Measurements from ENCODE around the gene TRIM15.
A peak's percentile ranks its signal among the peaks of the same experiment; 100 is the strongest.

The TRIM15 gene

GRCh38 chr6:30169658-30170614 is 6.6 kb downstream of the TRIM15 start:
- FAIRE-seq, result peak; percentile 43
- no peak for DNase-seq (ENCODE audit: insufficient read length, low spot score)

GRCh38 chr6:30171677-30172471 is 8.5 kb downstream of the TRIM15 start:
- no peak for TF ChIP-seq POU2F2 (IDR thresholded peaks at IDR 0.05; ENCODE audit: low read depth, low read length)
- no peak for TF ChIP-seq TAF1 (IDR thresholded peaks at IDR 0.05; ENCODE audit: low read depth, low read length)
- TF ChIP-seq SPI1 (IDR thresholded peaks at IDR 0.05; ENCODE audit: low read depth, low read length), result no peak
- no peak for TF ChIP-seq POLR2A (IDR thresholded peaks at IDR 0.05; ENCODE audit: low read depth, low read length)
- TF ChIP-seq PAX5 (IDR thresholded peaks at IDR 0.05; ENCODE audit: insufficient read depth, low read length, severe bottlenecking), result no peak
- TF ChIP-seq POLR2AphosphoS5 (IDR thresholded peaks at IDR 0.05; ENCODE audit: low read depth, low read length), result no peak
- FAIRE-seq, result no peak
- no peak for DNase-seq (ENCODE audit: insufficient read length, low spot score)

More at GRCh38 chr6:30169658-30170614, 6.6 kb downstream of the TRIM15 start:
- TF ChIP-seq TAF1 (IDR thresholded peaks at IDR 0.05; ENCODE audit: low read depth, low read length) (no peak), SPI1 (IDR thresholded peaks at IDR 0.05; ENCODE audit: low read depth, low read length) (no peak), POLR2A (IDR thresholded peaks at IDR 0.05; ENCODE audit: low read depth, low read length) (no peak), POLR2AphosphoS5 (IDR thresholded peaks at IDR 0.05; ENCODE audit: low read depth, low read length) (no peak), PAX5 (IDR thresholded peaks at IDR 0.05; ENCODE audit: insufficient read depth, low read length, severe bottlenecking) (no peak), POU2F2 (IDR thresholded peaks at IDR 0.05; ENCODE audit: low read depth, low read length) (no peak)

- FAIRE-seq, result no peak
- no peak for DNase-seq (ENCODE audit: insufficient read length, low spot score)
- TF ChIP-seq SPI1 (IDR thresholded peaks at IDR 0.05; ENCODE audit: low read depth, low read length), result no peak
- no peak for TF ChIP-seq TAF1 (IDR thresholded peaks at IDR 0.05; ENCODE audit: low read depth, low read length)
- no peak for TF ChIP-seq PAX5 (IDR thresholded peaks at IDR 0.05; ENCODE audit: insufficient read depth, low read length, severe bottlenecking)
- no peak for TF ChIP-seq POLR2AphosphoS5 (IDR thresholded peaks at IDR 0.05; ENCODE audit: low read depth, low read length)
- TF ChIP-seq POU2F2 (IDR thresholded peaks at IDR 0.05; ENCODE audit: low read depth, low read length), result no peak
- TF ChIP-seq POLR2A (IDR thresholded peaks at IDR 0.05; ENCODE audit: low read depth, low read length), result no peak
Observed at GRCh38 chr6:30172681-30173080, 9.3 kb downstream of the TRIM15 start.

GRCh38 chr6:30175765-30176164 is 12.4 kb downstream of the TRIM15 start:
- DNase-seq (ENCODE audit: insufficient read length, low spot score), result no peak
- no peak for FAIRE-seq
- TF ChIP-seq TAF1 (IDR thresholded peaks at IDR 0.05; ENCODE audit: low read depth, low read length) (no peak), POLR2AphosphoS5 (IDR thresholded peaks at IDR 0.05; ENCODE audit: low read depth, low read length) (no peak), POLR2A (IDR thresholded peaks at IDR 0.05; ENCODE audit: low read depth, low read length) (no peak), POU2F2 (IDR thresholded peaks at IDR 0.05; ENCODE audit: low read depth, low read length) (no peak), PAX5 (IDR thresholded peaks at IDR 0.05; ENCODE audit: insufficient read depth, low read length, severe bottlenecking) (no peak), SPI1 (IDR thresholded peaks at IDR 0.05; ENCODE audit: low read depth, low read length) (no peak)

GRCh38 chr6:30178837-30179236 is 15.5 kb downstream of the TRIM15 start:
- FAIRE-seq, result no peak
- TF ChIP-seq POLR2A (IDR thresholded peaks at IDR 0.05; ENCODE audit: low read depth, low read length) (no peak), POU2F2 (IDR thresholded peaks at IDR 0.05; ENCODE audit: low read depth, low read length) (no peak), TAF1 (IDR thresholded peaks at IDR 0.05; ENCODE audit: low read depth, low read length) (no peak), SPI1 (IDR thresholded peaks at IDR 0.05; ENCODE audit: low read depth, low read length) (no peak), POLR2AphosphoS5 (IDR thresholded peaks at IDR 0.05; ENCODE audit: low read depth, low read length) (no peak), PAX5 (IDR thresholded peaks at IDR 0.05; ENCODE audit: insufficient read depth, low read length, severe bottlenecking) (no peak)

GRCh38 chr6:30180145-30180544 is 16.8 kb downstream of the TRIM15 start:
- no peak for DNase-seq (ENCODE audit: insufficient read length, low spot score)

More at GRCh38 chr6:30178837-30179236, 15.5 kb downstream of the TRIM15 start:
- no peak for DNase-seq (ENCODE audit: insufficient read length, low spot score)

GRCh38 chr6:30184417-30185031 is 21.2 kb downstream of the TRIM15 start:
- FAIRE-seq (no peak), DNase-seq (ENCODE audit: insufficient read length, low spot score) (no peak)
- TF ChIP-seq POU2F2 (IDR thresholded peaks at IDR 0.05; ENCODE audit: low read depth, low read length), result no peak
- peak; percentile 43; the same call in 1 of the 2 replicates for TF ChIP-seq POLR2A (IDR thresholded peaks at IDR 0.05; ENCODE audit: low read depth, low read length)
- peak; percentile 67; the same call in 1 of the 2 replicates for TF ChIP-seq POLR2AphosphoS5 (IDR thresholded peaks at IDR 0.05; ENCODE audit: low read depth, low read length)

More at GRCh38 chr6:30180145-30180544, 16.8 kb downstream of the TRIM15 start:
- no peak for FAIRE-seq
- TF ChIP-seq TAF1 (IDR thresholded peaks at IDR 0.05; ENCODE audit: low read depth, low read length), result no peak
- no peak for TF ChIP-seq POLR2A (IDR thresholded peaks at IDR 0.05; ENCODE audit: low read depth, low read length)
- no peak for TF ChIP-seq POLR2AphosphoS5 (IDR thresholded peaks at IDR 0.05; ENCODE audit: low read depth, low read length)
- no peak for TF ChIP-seq POU2F2 (IDR thresholded peaks at IDR 0.05; ENCODE audit: low read depth, low read length)

- FAIRE-seq, result no peak
- no peak for DNase-seq (ENCODE audit: insufficient read length, low spot score)
- TF ChIP-seq POU2F2 (IDR thresholded peaks at IDR 0.05; ENCODE audit: low read depth, low read length) (no peak), TAF1 (IDR thresholded peaks at IDR 0.05; ENCODE audit: low read depth, low read length) (no peak), SPI1 (IDR thresholded peaks at IDR 0.05; ENCODE audit: low read depth, low read length) (no peak), POLR2A (IDR thresholded peaks at IDR 0.05; ENCODE audit: low read depth, low read length) (0 out of 2 replicates have a peak, but pooled peaks have one; percentile 43), PAX5 (IDR thresholded peaks at IDR 0.05; ENCODE audit: insufficient read depth, low read length, severe bottlenecking) (no peak)
Observed at GRCh38 chr6:30185846-30186484, 22.6 kb downstream of the TRIM15 start.

Data from GM12891 (cell line).